ENCODE results near the gene ATP10A.

DNA sequence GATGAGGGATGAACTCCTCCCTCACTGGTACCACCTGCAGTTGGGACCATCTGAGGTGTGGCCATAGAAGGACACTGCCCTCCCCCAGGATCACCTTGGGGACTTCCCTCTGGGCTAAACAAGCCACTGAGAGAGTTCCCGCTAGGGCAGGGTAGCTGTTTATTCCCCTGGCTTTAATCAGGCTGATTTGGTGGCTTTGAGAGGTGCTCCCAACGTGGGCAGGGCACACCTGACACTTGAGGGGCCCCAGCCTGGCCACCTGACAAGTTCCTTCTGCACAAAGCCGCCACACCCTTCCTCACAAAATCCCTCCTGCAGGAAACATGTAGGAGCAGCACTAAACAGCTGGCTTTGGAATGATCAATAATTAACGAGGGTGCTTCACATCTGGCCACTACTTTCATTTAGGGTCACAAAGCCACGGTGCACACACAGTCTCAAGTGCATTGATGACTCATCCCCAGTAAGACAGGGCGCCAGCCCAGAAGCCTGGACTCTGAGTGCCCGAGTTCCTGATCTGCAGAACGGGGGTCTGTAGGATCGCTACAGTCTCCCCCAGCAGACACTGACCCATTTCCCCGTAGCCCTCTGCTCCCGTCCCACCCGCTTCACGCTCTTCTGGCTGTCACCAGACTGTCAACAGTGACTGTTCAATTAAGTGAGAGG lies 75.1 kb downstream of the ATP10A start:
- TF ChIP-seq, protein P1, sequence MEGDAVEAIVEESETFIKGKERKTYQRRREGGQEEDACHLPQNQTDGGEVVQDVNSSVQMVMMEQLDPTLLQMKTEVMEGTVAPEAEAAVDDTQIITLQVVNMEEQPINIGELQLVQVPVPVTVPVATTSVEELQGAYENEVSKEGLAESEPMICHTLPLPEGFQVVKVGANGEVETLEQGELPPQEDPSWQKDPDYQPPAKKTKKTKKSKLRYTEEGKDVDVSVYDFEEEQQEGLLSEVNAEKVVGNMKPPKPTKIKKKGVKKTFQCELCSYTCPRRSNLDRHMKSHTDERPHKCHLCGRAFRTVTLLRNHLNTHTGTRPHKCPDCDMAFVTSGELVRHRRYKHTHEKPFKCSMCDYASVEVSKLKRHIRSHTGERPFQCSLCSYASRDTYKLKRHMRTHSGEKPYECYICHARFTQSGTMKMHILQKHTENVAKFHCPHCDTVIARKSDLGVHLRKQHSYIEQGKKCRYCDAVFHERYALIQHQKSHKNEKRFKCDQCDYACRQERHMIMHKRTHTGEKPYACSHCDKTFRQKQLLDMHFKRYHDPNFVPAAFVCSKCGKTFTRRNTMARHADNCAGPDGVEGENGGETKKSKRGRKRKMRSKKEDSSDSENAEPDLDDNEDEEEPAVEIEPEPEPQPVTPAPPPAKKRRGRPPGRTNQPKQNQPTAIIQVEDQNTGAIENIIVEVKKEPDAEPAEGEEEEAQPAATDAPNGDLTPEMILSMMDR (IDR thresholded peaks at IDR 0.05; ENCODE audit: poor library complexity) = no peak
- TF ChIP-seq EZH2 (IDR thresholded peaks at IDR 0.05; ENCODE audit: borderline replicate concordance) = no peak
